ENCODE measurements around the gene ILDR2. TPM values are rescaled to one million over a fixed set of nuclear protein-coding genes. Genes with fewer than 3 reads are reported as not detected.

The ILDR2 gene
- polyA plus RNA-seq, 2 donors = 0.06 to 0.18 TPM

DNA sequence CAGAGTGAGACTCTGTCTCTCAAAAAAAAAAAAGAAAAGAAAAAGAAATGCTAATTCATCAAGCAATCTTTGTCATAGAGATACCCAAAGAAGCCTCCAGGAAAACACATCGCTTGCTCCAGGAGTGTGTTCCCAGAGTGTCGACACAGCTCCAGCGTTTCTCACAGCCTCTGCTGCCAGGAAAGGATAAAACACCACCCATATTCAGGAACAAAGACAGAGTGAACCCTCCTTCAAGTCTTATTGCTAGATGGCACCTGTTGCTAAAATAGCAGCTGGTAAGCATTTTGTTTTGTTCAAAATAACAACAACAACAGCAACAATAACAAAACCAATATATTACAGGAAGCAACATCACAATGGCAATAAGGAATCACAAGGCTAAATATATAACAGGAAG, 3.1 kb downstream of the ILDR2 start:
- Histone ChIP-seq H3K27ac (ENCODE audit: low read depth in 2 of 2, low read length in 1 of 2) (no peak overlapping the region), H3K4me1 (ENCODE audit: control insufficient read depth in 2 of 2, insufficient read depth in 2 of 2, low read length in 1 of 2) (no peaks in the 10 kb centered on the region), H3K36me3 (ENCODE audit: control insufficient read depth in 2 of 2, insufficient read depth in 2 of 2, low read length in 1 of 2) (no peaks in the 10 kb centered on the region), H3K9me3 (ENCODE audit: control insufficient read depth in 2 of 2, insufficient read depth in 1 of 2, low read depth in 1 of 2, low read length in 1 of 2) (no peaks in the 10 kb centered on the region), H3K27me3 (ENCODE audit: control insufficient read depth in 1 of 2, insufficient read depth in 2 of 2, low read length in 2 of 2) (peaks cover 0 to 3% of the 10 kb centered on the region in 2 donors), H3K4me3 (ENCODE audit: low read depth in 1 of 2, low read length in 2 of 2) (no peak overlapping the region)
- 54 to 66% methylated on average over 3 of the region's 3 CpGs for WGBS, 2 donors

DNA sequence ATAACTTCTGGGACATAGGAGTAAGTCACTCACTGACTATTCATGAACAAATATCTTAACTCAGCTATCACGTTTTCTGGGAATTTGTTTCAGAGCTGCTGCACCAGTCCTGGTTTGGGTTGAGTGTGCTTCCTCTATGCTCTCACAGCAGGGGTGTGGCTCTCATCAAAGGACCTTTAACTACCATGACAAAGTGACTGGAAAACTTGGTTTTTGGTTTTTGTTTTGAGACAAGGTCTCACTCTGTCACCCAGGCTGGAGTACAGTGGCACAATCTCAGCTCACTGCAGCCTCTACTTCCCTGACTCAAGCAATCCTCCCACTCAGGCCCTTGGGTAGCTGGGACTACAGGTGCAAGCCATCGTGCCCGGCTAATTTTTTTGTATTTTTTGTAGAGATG, 4.1 kb downstream of the ILDR2 start:
- Histone ChIP-seq H3K36me3 (ENCODE audit: control insufficient read depth in 2 of 2, insufficient read depth in 2 of 2, low read length in 1 of 2) (no peaks in the 10 kb centered on the region), H3K9me3 (ENCODE audit: control insufficient read depth in 2 of 2, insufficient read depth in 1 of 2, low read depth in 1 of 2, low read length in 1 of 2) (no peaks in the 10 kb centered on the region), H3K4me1 (ENCODE audit: control insufficient read depth in 2 of 2, insufficient read depth in 2 of 2, low read length in 1 of 2) (no peaks in the 10 kb centered on the region), H3K27me3 (ENCODE audit: control insufficient read depth in 1 of 2, insufficient read depth in 2 of 2, low read length in 2 of 2) (peaks cover 0 to 3% of the 10 kb centered on the region in 2 donors), H3K4me3 (ENCODE audit: low read depth in 1 of 2, low read length in 2 of 2) (no peak overlapping the region), H3K27ac (ENCODE audit: low read depth in 2 of 2, low read length in 1 of 2) (no peak overlapping the region)
- 82 to 83% methylated on average over 3 of the region's 3 CpGs for WGBS, 2 donors

DNA sequence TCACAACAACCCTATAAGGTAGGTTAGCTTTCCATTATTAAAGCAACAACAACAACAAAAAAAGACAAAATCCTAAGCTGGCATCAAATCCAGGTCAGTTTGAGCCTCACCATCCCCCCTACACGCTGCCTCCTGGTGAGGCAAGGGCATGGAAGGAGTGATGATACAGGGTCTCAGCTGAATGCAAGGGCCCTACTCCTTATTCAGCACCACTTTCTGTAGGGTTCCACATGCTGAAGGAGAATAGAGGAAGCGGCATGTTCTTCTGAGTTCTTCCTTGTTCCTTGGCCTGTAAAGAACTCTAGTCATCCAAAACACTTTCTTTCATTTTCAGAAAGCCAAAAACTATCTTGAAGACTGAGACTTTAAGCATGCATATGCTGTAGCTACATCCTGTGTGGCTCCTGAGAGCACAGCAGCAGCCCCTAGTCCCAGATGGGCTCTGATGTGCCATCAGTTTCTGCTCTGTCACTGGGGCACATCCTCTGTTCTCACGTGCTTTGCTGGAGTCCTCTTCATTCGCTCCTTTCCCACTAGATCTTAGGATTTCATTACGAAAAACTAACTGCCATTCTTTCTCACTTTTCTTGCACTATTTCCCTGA, 6.2 kb downstream of the ILDR2 start:
- no peaks in the 10 kb centered on the region for H3K4me1 ChIP-seq (ENCODE audit: control insufficient read depth in 2 of 2, insufficient read depth in 2 of 2, low read length in 1 of 2)
- H3K27me3 ChIP-seq (ENCODE audit: control insufficient read depth in 1 of 2, insufficient read depth in 2 of 2, low read length in 2 of 2) = peaks cover 0 to 3% of the 10 kb centered on the region in 2 donors
- H3K9me3 ChIP-seq (ENCODE audit: control insufficient read depth in 2 of 2, insufficient read depth in 1 of 2, low read depth in 1 of 2, low read length in 1 of 2) = no peaks in the 10 kb centered on the region
- no peak overlapping the region for H3K4me3 ChIP-seq (ENCODE audit: low read depth in 1 of 2, low read length in 2 of 2)
- no peak overlapping the region for H3K27ac ChIP-seq (ENCODE audit: low read depth in 2 of 2, low read length in 1 of 2)
- no peaks in the 10 kb centered on the region for H3K36me3 ChIP-seq (ENCODE audit: control insufficient read depth in 2 of 2, insufficient read depth in 2 of 2, low read length in 1 of 2)
- 84 to 91% methylated on average over 5 of the region's 5 CpGs for WGBS, 2 donors

DNA sequence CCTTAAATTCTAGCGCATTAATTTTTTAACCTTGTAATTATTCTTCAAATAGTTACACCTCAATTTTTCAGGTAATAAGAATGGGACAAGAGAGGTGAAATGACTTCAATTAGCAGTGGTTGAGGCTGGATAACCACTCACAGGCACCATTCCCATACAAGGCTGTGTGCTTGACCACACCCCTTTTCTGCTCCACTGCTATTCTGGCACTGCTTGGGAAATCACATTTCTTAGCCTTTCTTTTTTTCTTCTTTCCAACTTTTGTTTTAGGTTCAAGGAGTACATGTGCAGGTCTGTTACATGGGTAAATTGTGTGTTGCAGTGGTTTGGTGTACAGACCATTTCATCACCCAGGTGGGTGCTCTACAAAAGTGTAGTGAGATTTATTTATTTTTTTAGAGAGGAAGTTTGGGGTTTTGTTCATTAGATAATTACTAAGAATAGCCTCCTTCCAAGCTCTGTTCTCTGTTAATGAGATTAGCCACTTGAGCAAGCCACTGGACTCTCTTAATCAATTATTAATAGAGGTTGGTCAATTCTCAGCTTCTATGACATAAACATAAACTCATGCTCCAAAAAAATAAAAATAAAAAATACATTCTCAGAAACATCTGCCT, 14.4 kb downstream of the ILDR2 start:
- WGBS, 2 donors = 96 to 100% methylated on average over 1 of the region's 1 CpG
- H3K27me3 ChIP-seq (ENCODE audit: control insufficient read depth in 1 of 2, insufficient read depth in 2 of 2, low read length in 2 of 2) = peaks cover 0 to 3% of the 10 kb centered on the region in 2 donors
- no peak overlapping the region for H3K27ac ChIP-seq (ENCODE audit: low read depth in 2 of 2, low read length in 1 of 2)
- H3K4me3 ChIP-seq (ENCODE audit: low read depth in 1 of 2, low read length in 2 of 2) = no peak overlapping the region
- H3K4me1 ChIP-seq (ENCODE audit: control insufficient read depth in 2 of 2, insufficient read depth in 2 of 2, low read length in 1 of 2) = peaks cover 0 to 3% of the 10 kb centered on the region in 2 donors
- H3K36me3 ChIP-seq (ENCODE audit: control insufficient read depth in 2 of 2, insufficient read depth in 2 of 2, low read length in 1 of 2) = no peaks in the 10 kb centered on the region
- H3K9me3 ChIP-seq (ENCODE audit: control insufficient read depth in 2 of 2, insufficient read depth in 1 of 2, low read depth in 1 of 2, low read length in 1 of 2) = no peaks in the 10 kb centered on the region

- H3K27ac ChIP-seq (ENCODE audit: low read depth in 2 of 2, low read length in 1 of 2) = no peak overlapping the region
- WGBS, 2 donors = 91 to 97% methylated on average over 2 of the region's 2 CpGs
- no peak overlapping the region for H3K4me3 ChIP-seq (ENCODE audit: low read depth in 1 of 2, low read length in 2 of 2)
- H3K9me3 ChIP-seq (ENCODE audit: control insufficient read depth in 2 of 2, insufficient read depth in 1 of 2, low read depth in 1 of 2, low read length in 1 of 2) = no peaks in the 10 kb centered on the region
- H3K36me3 ChIP-seq (ENCODE audit: control insufficient read depth in 2 of 2, insufficient read depth in 2 of 2, low read length in 1 of 2) = no peaks in the 10 kb centered on the region
- H3K4me1 ChIP-seq (ENCODE audit: control insufficient read depth in 2 of 2, insufficient read depth in 2 of 2, low read length in 1 of 2) = no peaks in the 10 kb centered on the region
- peaks cover 0 to under 1% of the 10 kb centered on the region in 2 donors for H3K27me3 ChIP-seq (ENCODE audit: control insufficient read depth in 1 of 2, insufficient read depth in 2 of 2, low read length in 2 of 2)
Measured at GRCh38 chr1:166956872-166957271, 18.5 kb downstream of the ILDR2 start.

DNA sequence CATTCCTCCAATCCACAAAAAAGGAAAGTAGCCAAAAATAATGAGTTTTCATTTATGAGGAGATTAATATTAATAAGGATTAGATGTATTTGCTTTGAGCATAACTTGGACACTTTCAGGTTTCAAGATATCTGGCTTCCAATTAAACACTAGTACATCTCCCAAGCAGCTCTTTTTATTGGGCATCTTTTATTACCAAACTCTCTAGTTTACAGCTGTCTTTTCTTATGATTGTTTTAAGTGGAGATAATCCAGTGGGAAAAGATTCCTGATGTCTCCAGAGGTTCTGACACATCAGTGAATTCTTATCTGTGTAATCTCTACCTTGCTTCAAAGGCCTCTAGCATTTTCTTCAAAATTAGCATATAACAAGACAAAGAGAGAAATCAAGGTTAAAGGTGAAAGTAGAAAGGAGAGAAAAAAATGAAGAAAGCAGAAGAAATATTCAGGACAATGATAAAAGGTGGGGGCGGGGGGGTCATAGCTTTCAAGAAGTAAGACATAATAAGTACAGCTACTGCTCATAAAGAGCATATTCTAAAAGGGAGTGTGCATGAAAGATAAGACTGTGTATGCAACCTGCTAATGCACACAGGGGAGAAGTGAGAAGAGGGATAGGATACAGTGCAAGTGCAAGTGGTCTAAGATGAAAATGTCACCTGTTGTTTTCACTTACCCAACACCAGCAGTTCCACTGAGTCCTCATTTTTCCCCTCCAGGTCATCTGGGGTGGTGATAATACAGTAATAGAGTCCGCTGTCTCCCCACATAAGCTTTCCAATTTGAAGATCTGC, 19.1 kb downstream of the ILDR2 start:
- H3K27ac ChIP-seq (ENCODE audit: low read depth in 2 of 2, low read length in 1 of 2) = no peak overlapping the region
- WGBS, 2 donors = 85 to 87% methylated on average over 2 of the region's 2 CpGs
- no peak overlapping the region for H3K4me3 ChIP-seq (ENCODE audit: low read depth in 1 of 2, low read length in 2 of 2)
- no peaks in the 10 kb centered on the region for H3K4me1 ChIP-seq (ENCODE audit: control insufficient read depth in 2 of 2, insufficient read depth in 2 of 2, low read length in 1 of 2)
- H3K27me3 ChIP-seq (ENCODE audit: control insufficient read depth in 1 of 2, insufficient read depth in 2 of 2, low read length in 2 of 2) = no peaks in the 10 kb centered on the region
- H3K9me3 ChIP-seq (ENCODE audit: control insufficient read depth in 2 of 2, insufficient read depth in 1 of 2, low read depth in 1 of 2, low read length in 1 of 2) = no peaks in the 10 kb centered on the region
- no peaks in the 10 kb centered on the region for H3K36me3 ChIP-seq (ENCODE audit: control insufficient read depth in 2 of 2, insufficient read depth in 2 of 2, low read length in 1 of 2)

DNA sequence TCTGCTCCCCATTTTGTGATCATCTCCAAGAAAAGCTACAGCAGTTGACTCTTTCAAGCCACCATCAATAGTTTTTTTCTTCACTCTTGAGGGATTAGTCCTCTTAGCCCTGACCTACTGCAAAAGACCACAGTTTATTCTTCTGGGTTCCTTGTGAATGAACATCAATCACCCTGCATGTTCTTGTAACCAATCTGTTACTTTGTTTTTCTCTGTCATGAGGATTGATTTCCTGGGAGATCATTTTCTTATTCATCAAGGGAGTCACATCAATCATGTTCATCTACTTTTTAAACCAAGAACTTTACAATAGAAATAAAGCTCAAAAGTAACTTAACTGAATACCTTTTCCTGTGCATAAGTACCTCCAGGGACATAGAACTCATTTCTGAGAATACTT, 21.8 kb downstream of the ILDR2 start:
- Histone ChIP-seq H3K27ac (ENCODE audit: low read depth in 2 of 2, low read length in 1 of 2) (no peak overlapping the region), H3K36me3 (ENCODE audit: control insufficient read depth in 2 of 2, insufficient read depth in 2 of 2, low read length in 1 of 2) (no peaks in the 10 kb centered on the region), H3K9me3 (ENCODE audit: control insufficient read depth in 2 of 2, insufficient read depth in 1 of 2, low read depth in 1 of 2, low read length in 1 of 2) (no peaks in the 10 kb centered on the region), H3K4me3 (ENCODE audit: low read depth in 1 of 2, low read length in 2 of 2) (no peak overlapping the region), H3K4me1 (ENCODE audit: control insufficient read depth in 2 of 2, insufficient read depth in 2 of 2, low read length in 1 of 2) (no peaks in the 10 kb centered on the region), H3K27me3 (ENCODE audit: control insufficient read depth in 1 of 2, insufficient read depth in 2 of 2, low read length in 2 of 2) (no peaks in the 10 kb centered on the region)

DNA sequence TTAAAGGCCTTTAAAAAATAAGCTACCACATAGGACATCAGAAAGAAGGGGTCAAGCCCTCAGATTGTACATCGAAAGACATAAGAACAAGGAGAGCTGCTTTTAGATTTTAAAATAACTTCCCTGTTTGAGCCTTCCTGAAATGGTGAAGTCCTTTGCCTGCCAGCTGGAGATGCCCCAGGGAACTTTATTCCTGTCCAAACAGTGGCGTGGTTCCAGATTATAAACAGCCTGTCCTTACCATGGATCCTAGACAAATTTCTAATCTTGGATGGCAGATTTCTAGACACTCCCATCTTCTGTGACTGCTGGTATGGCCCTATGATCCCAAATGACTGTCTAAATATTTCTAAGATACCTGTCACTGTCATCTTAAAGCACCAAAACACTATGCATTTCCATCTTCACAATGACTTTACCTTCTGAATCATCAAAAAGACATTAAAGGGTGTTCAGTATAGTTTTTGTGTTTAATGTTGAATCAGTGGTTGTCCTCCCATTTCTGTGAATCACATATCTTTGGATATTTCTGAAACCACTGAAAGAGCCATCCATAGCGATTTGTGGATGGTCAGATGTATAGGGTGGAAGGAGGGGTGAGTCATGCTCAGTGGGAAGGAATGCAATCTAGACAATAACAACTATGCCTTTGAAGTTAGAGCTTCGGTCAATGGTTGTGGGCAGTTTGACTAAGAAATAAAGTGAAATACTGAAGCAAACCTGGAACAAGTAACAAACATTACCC, 23.2 kb downstream of the ILDR2 start:
- no peak overlapping the region for H3K4me3 ChIP-seq (ENCODE audit: low read depth in 1 of 2, low read length in 2 of 2)
- H3K4me1 ChIP-seq (ENCODE audit: control insufficient read depth in 2 of 2, insufficient read depth in 2 of 2, low read length in 1 of 2) = no peaks in the 10 kb centered on the region
- 29 to 53% methylated on average over 4 of the region's 4 CpGs for WGBS, 2 donors
- no peaks in the 10 kb centered on the region for H3K36me3 ChIP-seq (ENCODE audit: control insufficient read depth in 2 of 2, insufficient read depth in 2 of 2, low read length in 1 of 2)
- H3K9me3 ChIP-seq (ENCODE audit: control insufficient read depth in 2 of 2, insufficient read depth in 1 of 2, low read depth in 1 of 2, low read length in 1 of 2) = no peaks in the 10 kb centered on the region
- no peaks in the 10 kb centered on the region for H3K27me3 ChIP-seq (ENCODE audit: control insufficient read depth in 1 of 2, insufficient read depth in 2 of 2, low read length in 2 of 2)
- no peak overlapping the region for H3K27ac ChIP-seq (ENCODE audit: low read depth in 2 of 2, low read length in 1 of 2)

- H3K27me3 ChIP-seq (ENCODE audit: control insufficient read depth in 1 of 2, insufficient read depth in 2 of 2, low read length in 2 of 2) = no peaks in the 10 kb centered on the region
- H3K27ac ChIP-seq (ENCODE audit: low read depth in 2 of 2, low read length in 1 of 2) = no peak overlapping the region
- 87 to 90% methylated on average over 2 of the region's 2 CpGs for WGBS, 2 donors
Measured at GRCh38 chr1:166951050-166951449, 24.3 kb downstream of the ILDR2 start.

More at GRCh38 chr1:166951050-166951449, 24.3 kb downstream of the ILDR2 start:
- no peaks in the 10 kb centered on the region for H3K4me1 ChIP-seq (ENCODE audit: control insufficient read depth in 2 of 2, insufficient read depth in 2 of 2, low read length in 1 of 2)
- no peak overlapping the region for H3K4me3 ChIP-seq (ENCODE audit: low read depth in 1 of 2, low read length in 2 of 2)
- no peaks in the 10 kb centered on the region for H3K9me3 ChIP-seq (ENCODE audit: control insufficient read depth in 2 of 2, insufficient read depth in 1 of 2, low read depth in 1 of 2, low read length in 1 of 2)
- H3K36me3 ChIP-seq (ENCODE audit: control insufficient read depth in 2 of 2, insufficient read depth in 2 of 2, low read length in 1 of 2) = no peaks in the 10 kb centered on the region
